GM21786 (cell line): ENCODE results near the gene COL13A1.

ENCODE experiments used
- ATAC-seq: cut with Tn5 transposase; IDR thresholded peaks from one replicate; pipeline ENCODE4 v1.9.1; 2021; ENCODE audit not compliant: unreplicated experiment

Gene COL13A1

DNA sequence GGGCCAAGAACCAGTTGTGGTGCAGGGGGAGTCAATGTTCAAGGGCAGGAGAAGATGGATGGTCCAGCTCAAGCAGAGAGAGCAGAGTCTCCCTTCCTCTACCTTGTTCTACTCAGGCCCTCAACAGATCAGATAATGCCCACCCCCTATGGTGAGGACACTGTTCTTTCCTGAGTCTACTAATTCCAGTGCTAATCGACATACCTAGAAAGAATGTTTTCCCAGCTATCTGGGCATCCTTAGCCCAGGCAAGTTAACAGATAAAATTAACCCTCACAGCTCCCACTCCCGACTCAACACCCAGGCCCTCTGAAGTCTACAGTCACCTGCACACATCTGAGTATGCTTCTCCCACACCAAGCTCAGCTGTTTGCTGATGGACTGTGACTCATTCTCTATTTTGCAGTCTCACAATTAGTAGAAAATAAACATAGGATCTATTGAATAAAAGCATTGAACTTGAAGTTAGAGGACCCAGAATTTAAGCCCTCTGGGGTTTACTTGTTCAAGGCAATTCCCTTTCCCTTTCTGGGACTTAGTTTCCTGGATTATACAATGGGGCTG is 17.1 kb downstream of the COL13A1 start:
- no peak for ATAC-seq

DNA sequence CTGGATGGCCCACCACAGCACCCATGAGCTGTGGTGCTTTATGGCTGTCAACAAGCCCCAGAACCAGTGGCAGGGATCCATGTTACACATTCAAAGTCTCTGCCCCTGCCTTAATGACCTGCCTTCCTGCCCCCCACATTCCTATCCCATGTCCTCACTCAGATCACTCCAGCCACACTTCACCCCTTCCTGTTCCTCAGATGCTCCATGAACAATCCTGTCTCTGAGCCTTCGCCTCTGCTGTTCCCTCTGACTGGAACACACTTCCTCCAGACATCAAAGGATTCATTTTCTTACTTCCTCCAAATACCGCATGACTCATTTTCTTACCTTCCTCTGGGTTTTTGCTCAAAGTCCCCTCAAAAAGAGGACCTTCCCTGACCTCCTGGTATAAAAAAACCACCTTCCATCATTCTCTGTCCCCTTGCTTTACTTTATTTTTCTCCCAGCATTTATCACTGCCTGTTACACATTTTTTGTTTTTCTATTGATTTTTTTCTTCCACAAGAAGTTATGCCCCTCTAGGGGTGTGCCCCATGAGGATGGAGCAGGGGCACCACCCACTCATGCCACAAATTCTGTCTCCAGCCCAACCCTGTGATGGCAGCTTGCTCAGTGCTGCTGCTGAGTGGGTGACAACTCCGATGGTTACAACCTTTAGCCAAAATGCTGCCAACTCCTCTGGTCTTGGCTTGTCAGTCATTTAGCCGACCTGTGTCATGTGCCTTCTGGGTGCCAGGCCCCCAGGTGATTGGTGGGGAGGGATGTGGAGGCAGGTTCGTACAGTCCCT is 18.2 kb downstream of the COL13A1 start:
- ATAC-seq, result no peak

GRCh38 chr10:69820817-69821216 is 19.1 kb downstream of the COL13A1 start:
- ATAC-seq, result no peak

DNA sequence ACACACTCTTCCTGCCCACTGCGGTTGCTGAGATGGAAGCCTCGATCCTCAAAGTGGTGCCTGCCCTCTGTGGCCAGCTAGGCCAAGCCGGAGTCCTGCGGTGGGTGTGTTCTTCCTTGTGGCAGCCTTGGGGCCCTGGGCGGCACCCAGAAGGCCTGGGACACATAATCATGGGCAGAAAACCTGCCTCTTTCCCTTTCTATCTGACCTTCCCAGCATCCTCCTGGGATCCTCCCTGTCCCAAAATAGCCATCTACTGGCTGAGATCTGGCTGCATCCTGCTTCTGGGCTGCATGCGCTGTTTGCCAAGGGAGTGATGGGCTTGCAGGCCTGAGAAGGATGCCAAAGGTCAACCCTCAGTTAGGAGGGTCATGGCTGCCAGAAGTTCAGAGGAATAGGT is 23.9 kb downstream of the COL13A1 start:
- no peak for ATAC-seq

DNA sequence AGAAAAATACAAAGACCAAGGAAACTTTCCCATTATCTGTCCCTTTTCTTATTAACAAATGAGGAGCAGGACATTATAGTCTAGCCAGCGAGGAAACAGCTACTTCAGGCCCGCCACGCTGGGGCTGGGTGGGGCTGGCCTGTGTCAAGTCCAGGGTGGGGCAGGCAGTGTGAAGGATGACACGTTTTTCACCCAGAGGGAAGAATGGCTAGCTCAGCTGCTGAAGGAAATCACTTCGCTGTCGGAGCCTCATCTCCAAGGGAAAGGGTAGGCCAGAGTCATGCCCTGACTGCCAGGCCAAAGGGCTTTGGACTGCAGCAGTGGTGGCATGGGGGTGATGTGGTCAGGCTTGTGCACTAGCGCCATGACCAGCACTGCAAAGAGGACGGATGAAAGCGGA is 24.4 kb downstream of the COL13A1 start:
- no peak for ATAC-seq

- ATAC-seq, result no peak
These were observed 25.3 kb downstream of the COL13A1 start for GRCh38 chr10:69826789-69827554.

- no peak for ATAC-seq
These were observed 26.6 kb downstream of the COL13A1 start for GRCh38 chr10:69828144-69828870.

DNA sequence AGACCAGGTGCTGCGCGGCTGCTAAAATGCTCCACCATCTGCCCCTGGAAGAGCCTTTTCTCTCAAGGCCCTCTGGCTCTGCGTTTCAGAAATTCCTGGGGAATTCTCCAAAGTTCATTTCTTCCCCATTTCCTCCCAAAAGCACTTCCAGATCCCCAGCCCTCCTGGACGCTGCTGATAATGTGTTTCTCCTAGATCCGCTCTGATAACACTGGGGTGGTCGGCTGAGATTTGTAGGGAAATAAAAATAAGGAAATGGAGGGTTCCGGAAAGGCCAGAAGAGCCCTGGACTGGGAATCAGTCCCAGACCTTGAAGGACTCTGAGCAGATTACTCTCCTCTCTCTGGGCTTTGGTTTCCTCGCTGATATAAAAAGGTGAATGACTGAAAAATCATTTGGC is 28.1 kb downstream of the COL13A1 start:
- no peak for ATAC-seq

DNA sequence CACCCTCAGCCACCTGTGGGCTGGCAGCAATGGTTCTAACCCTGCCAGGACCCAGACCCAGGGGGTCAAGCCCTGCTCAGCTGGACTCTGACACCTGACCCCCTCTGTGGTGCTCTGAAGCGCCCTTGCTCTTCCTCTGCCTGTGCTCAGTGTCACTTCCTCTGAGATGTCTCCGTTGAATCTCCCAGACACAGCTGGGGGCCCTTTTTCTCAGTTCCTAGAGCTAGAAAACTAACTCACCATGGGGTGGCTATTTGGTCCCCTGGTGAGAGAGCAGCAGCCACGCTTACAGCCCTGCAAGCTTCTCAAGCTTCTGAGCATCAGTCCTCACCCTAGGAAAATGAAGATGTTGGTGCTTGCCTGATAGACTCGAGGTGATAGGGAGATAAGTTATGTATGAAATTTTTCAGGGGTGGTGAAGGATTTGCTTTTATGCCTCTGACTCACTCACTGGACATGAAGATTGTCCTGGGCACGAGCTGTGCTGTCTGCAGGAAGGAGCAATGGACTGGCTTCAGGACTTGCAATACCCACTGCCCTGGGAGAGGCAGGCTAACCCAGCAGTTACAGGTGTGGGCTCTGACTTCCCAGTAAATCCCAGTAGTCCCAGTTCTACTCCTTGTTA is 29.6 kb downstream of the COL13A1 start:
- ATAC-seq, result no peak

DNA sequence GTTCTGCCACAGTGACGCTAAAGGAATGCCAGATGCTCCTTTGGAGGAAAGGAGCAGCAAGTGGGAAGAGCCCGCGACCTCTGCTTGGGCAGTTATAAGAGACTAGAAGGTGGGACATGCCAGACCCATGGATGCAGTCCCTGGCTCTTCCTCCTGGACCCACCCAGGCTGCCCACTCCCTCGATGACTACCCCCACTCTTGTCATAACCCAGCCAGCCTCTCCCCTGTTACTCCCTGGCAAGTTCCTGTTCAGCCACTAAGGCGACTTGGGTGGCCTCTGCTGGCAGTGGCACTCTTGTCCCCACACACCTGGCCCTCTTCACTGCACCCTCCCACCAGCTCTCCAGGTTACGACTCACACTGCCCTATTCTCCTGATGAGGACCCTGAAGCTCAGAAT is 33.5 kb downstream of the COL13A1 start:
- ATAC-seq, result no peak

DNA sequence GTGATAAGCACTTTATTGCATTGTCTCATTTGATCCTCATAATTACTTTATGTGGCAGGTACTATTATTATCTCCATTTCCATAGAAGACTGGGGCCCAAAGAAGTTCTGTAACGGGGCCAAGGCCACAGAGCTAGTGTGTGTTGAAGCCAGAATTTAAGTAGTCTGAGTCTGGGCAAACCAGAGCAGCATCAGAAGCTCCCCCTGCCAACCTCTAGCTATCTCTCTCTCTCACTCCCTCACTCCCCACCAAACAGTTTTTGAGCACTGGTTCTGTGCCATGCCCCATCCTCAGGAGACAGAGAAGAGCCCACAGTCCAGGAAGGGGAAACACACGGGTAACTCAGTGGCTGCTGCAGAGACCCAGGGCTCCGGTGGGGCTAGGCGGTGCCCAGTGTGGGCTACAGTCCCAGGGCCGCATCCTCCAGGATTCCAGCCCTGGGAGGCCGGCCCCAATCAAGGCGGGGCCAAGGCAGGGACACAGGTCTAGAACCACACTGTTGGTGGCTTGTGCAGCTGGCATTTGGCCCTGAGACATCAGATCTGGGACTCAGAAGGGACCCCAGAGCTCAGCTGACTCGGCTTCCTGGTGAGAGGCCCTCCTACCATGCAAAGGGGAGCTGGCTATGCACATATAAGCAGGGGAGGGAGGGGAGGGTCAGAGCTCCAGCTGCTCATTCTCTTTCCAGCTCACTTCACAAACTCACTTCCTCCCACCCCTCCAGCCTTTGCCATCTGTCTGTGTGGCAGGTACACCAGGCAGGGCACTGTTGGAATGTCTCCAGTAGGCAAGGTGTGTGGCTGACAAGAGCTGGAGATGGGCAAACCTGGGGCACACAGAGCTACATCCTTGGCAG is 34.4 kb downstream of the COL13A1 start:
- no peak for ATAC-seq

GRCh38 chr10:69836731-69837030 is 35.0 kb downstream of the COL13A1 start:
- ATAC-seq, result no peak

DNA sequence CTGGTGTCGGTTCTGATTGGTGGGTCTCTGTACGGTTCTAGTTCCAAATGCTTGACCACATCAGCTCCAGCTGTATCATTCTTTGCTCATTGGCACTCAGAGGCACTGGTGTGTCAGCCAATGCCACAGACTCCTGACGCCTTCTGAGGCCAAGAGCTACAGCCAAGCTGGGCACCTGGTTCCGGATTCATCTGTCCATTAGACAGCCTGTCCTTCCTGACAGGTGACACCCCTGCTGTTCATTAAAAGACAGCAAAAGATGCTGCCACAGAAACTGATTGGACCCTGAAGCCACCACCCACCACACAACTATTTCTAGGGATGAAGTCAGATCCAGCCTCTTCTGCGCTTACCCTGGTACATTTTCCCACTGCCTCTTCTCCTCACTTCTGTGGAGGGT is 35.6 kb downstream of the COL13A1 start:
- no peak for ATAC-seq

- no peak for ATAC-seq
These were observed 36.7 kb downstream of the COL13A1 start for GRCh38 chr10:69838418-69838817.

- no peak for ATAC-seq
These were observed 37.1 kb downstream of the COL13A1 start for GRCh38 chr10:69838853-69839252.

- ATAC-seq, result no peak
These were observed 38.1 kb downstream of the COL13A1 start for GRCh38 chr10:69839696-69840345.

GRCh38 chr10:69840773-69841172 is 39.1 kb downstream of the COL13A1 start:
- no peak for ATAC-seq

DNA sequence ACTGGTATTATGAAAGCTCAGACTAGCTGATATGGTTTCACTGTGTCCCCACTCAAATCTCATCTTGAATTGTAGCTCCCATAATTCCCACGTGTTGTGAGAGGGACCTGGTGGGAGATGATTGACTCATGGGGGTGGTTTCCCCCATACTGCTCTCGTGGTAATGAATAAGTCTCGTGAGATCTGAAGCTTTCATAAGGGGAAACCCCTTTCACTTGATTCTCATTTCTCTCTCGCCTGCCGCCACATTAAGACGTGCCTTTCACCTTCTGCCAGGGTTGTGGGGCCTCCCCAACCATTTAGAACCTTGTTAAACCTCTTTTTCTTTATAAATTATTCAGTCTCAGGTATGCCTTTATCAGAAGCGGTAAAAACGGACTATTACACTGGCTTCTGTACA is 40.3 kb downstream of the COL13A1 start:
- no peak for ATAC-seq

DNA sequence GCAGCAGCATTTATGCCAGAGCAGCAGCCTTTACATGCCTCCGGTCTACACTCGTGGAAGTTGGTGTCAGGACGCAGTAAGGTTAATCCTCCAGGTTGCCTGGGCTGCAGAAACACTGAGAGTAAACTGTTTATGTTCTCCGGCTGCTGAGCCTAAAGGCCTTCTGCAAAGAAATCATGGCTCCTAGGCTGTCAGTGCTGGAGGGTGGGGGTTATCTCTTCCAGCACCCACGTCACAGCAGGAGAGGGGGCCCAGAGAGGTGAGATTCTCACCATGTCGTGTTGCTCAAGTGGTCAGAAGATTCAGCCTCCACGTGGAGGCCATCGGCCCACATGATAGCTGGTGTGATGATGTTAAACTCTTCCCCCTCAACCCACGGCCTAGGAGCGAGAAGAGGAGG is 41.2 kb downstream of the COL13A1 start:
- ATAC-seq, result no peak

- no peak for ATAC-seq
These were observed 42.2 kb downstream of the COL13A1 start for GRCh38 chr10:69843923-69844322.
